ENCODE results near the gene NPPC. TPM values are rescaled to one million over a fixed set of nuclear protein-coding genes. Genes with fewer than 3 reads are reported as not detected.
A peak's percentile ranks its signal among the peaks of the same experiment; 100 is the strongest.

Gene NPPC
- total and polyA plus RNA-seq, 10 of the 15 experiments (the other 5 are each of a cell fraction or from before 2014, with no cell fraction given): 0.15 TPM; not detected in 9

DNA sequence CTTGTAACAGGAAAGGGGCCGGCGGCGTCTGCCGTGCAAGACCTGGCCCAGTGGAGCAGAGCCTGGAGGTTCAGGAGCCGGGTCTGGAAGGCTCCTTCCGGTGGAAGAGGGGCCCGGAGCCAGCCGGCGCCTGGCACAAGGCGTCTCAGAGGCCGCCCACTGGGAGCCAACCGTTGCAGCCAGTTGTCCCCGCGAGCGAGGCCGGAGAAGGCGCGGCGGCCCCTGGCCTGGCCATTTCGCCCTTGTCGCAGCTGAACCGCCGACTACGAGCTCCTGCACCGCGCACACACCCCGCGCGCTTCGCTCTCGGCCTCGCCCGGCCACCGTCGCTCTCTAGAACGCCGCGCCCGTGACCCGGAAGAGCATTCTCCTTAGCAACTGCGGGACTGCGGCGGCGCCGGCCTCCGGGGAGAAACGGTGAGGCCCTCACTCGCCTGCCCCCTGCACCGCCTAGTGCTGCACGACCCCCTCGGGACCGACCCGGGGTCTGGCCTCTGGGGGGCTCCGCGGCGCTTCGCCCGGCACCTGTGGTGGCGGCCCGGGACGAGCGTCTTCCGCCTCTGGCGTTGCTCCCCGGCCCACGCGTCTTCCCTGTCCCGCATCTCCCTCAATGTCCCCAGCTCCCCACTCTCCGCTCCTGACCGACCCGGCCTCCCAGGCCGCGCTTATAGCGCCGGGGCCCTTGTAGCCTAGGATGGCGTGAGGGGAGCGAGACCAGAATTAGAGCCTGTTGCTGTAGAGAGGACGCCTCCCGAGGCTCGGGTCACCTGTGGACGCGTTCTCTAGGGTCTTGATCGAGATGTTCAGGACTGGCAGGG is 35.4 kb upstream of the NPPC start, which contains the start of gene DIS3L2 (continued):
- TF ChIP-seq, protein P1, sequence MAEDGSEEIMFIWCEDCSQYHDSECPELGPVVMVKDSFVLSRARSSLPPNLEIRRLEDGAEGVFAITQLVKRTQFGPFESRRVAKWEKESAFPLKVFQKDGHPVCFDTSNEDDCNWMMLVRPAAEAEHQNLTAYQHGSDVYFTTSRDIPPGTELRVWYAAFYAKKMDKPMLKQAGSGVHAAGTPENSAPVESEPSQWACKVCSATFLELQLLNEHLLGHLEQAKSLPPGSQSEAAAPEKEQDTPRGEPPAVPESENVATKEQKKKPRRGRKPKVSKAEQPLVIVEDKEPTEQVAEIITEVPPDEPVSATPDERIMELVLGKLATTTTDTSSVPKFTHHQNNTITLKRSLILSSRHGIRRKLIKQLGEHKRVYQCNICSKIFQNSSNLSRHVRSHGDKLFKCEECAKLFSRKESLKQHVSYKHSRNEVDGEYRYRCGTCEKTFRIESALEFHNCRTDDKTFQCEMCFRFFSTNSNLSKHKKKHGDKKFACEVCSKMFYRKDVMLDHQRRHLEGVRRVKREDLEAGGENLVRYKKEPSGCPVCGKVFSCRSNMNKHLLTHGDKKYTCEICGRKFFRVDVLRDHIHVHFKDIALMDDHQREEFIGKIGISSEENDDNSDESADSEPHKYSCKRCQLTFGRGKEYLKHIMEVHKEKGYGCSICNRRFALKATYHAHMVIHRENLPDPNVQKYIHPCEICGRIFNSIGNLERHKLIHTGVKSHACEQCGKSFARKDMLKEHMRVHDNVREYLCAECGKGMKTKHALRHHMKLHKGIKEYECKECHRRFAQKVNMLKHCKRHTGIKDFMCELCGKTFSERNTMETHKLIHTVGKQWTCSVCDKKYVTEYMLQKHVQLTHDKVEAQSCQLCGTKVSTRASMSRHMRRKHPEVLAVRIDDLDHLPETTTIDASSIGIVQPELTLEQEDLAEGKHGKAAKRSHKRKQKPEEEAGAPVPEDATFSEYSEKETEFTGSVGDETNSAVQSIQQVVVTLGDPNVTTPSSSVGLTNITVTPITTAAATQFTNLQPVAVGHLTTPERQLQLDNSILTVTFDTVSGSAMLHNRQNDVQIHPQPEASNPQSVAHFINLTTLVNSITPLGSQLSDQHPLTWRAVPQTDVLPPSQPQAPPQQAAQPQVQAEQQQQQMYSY (CRISPR knock-in tag; IDR thresholded peaks at IDR 0.05): no peak
- TF ChIP-seq IRF4 (IDR thresholded peaks at IDR 0.05; ENCODE audit: low read depth, low read length) (no peak), NBN (IDR thresholded peaks at IDR 0.05) (peak; percentile 54; the same call in 1 of the 2 replicates), JUND (IDR thresholded peaks at IDR 0.05; ENCODE audit: low read depth, low read length) (0 out of 2 replicates have a peak, but pooled peaks have one; percentile 32), CHD2 (IDR thresholded peaks at IDR 0.05; ENCODE audit: borderline replicate concordance, low read depth, low read length) (peak; percentile 63), RBBP5 (conservative IDR thresholded peaks at IDR 0.05) (no peak), SIX5 (IDR thresholded peaks at IDR 0.05; ENCODE audit: low read depth, low read length, severe bottlenecking) (peak; percentile 59), BCL11A (IDR thresholded peaks at IDR 0.05; ENCODE audit: low read depth, low read length) (no peak), CBX3 (IDR thresholded peaks at IDR 0.05; ENCODE audit: borderline replicate concordance, low read depth) (no peak), ZNF217 (IDR thresholded peaks at IDR 0.05) (no peak), TBL1XR1 (IDR thresholded peaks at IDR 0.05; ENCODE audit: low read depth, low read length) (peak; percentile 65; the same call in 1 of the 2 replicates), SMAD5 (IDR thresholded peaks at IDR 0.05; ENCODE audit: low read depth) (peak; percentile 47; the same call in 1 of the 2 replicates), IKZF1 (conservative IDR thresholded peaks at IDR 0.05) (peak; percentile 92), RELB (IDR thresholded peaks at IDR 0.05; ENCODE audit: low read depth) (peak; percentile 48; the same call in 1 of the 2 replicates), CHD1 (IDR thresholded peaks at IDR 0.05; ENCODE audit: low read depth, low read length) (no peak)
- TF ChIP-seq, protein P2, sequence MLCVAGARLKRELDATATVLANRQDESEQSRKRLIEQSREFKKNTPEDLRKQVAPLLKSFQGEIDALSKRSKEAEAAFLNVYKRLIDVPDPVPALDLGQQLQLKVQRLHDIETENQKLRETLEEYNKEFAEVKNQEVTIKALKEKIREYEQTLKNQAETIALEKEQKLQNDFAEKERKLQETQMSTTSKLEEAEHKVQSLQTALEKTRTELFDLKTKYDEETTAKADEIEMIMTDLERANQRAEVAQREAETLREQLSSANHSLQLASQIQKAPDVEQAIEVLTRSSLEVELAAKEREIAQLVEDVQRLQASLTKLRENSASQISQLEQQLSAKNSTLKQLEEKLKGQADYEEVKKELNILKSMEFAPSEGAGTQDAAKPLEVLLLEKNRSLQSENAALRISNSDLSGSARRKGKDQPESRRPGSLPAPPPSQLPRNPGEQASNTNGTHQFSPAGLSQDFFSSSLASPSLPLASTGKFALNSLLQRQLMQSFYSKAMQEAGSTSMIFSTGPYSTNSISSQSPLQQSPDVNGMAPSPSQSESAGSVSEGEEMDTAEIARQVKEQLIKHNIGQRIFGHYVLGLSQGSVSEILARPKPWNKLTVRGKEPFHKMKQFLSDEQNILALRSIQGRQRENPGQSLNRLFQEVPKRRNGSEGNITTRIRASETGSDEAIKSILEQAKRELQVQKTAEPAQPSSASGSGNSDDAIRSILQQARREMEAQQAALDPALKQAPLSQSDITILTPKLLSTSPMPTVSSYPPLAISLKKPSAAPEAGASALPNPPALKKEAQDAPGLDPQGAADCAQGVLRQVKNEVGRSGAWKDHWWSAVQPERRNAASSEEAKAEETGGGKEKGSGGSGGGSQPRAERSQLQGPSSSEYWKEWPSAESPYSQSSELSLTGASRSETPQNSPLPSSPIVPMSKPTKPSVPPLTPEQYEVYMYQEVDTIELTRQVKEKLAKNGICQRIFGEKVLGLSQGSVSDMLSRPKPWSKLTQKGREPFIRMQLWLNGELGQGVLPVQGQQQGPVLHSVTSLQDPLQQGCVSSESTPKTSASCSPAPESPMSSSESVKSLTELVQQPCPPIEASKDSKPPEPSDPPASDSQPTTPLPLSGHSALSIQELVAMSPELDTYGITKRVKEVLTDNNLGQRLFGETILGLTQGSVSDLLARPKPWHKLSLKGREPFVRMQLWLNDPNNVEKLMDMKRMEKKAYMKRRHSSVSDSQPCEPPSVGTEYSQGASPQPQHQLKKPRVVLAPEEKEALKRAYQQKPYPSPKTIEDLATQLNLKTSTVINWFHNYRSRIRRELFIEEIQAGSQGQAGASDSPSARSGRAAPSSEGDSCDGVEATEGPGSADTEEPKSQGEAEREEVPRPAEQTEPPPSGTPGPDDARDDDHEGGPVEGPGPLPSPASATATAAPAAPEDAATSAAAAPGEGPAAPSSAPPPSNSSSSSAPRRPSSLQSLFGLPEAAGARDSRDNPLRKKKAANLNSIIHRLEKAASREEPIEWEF (IDR thresholded peaks at IDR 0.05; ENCODE audit: insufficient replicate concordance, low read depth, low read length): no peak
- TF ChIP-seq, protein P3, sequence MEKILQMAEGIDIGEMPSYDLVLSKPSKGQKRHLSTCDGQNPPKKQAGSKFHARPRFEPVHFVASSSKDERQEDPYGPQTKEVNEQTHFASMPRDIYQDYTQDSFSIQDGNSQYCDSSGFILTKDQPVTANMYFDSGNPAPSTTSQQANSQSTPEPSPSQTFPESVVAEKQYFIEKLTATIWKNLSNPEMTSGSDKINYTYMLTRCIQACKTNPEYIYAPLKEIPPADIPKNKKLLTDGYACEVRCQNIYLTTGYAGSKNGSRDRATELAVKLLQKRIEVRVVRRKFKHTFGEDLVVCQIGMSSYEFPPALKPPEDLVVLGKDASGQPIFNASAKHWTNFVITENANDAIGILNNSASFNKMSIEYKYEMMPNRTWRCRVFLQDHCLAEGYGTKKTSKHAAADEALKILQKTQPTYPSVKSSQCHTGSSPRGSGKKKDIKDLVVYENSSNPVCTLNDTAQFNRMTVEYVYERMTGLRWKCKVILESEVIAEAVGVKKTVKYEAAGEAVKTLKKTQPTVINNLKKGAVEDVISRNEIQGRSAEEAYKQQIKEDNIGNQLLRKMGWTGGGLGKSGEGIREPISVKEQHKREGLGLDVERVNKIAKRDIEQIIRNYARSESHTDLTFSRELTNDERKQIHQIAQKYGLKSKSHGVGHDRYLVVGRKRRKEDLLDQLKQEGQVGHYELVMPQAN (conservative IDR thresholded peaks at IDR 0.05): peak; percentile 94
